ENCODE measurements around the gene NID2. TPM values are rescaled to one million over a fixed set of nuclear protein-coding genes. Genes with fewer than 3 reads are reported as not detected.

The NID2 gene
- total RNA-seq, 1 experiment from 2014 or later, result 6.6 TPM

- H2BK20ac ChIP-seq (ENCODE audit: low read depth, low read length, poor library complexity, severe bottlenecking), result no peak overlapping the region
- H4K20me1 ChIP-seq (ENCODE audit: control insufficient read depth, insufficient read depth, insufficient read length), result no peaks in the 10 kb centered on the region
- H3K56ac ChIP-seq (ENCODE audit: insufficient read length, low read depth, low read length), result no peak overlapping the region
- no peak for DNase-seq
- no peak overlapping the region for H2BK120ac ChIP-seq (ENCODE audit: low read depth, low read length, poor library complexity, severe bottlenecking)
- H3K23me2 ChIP-seq (ENCODE audit: insufficient read length, low read depth, low read length, poor library complexity, severe bottlenecking), result no peaks in the 10 kb centered on the region
- H3K18ac ChIP-seq (ENCODE audit: insufficient read length, low read depth, low read length), result no peak overlapping the region
- no peak overlapping the region for H3K4ac ChIP-seq (ENCODE audit: low read depth, low read length)
- Mint-ChIP-seq H3K36me3 (ENCODE audit: insufficient read depth in 1 of 3, low read depth in 3 of 3) (no peaks in the 10 kb centered on the region), H3K27ac (no peak overlapping the region), H3K4me3 (no peak overlapping the region), H3K27me3 (ENCODE audit: low read depth) (no peaks in the 10 kb centered on the region; the same call in 1 of the 2 replicates), H3K9me3 (no peaks in the 10 kb centered on the region), H3K4me1 (no peaks in the 10 kb centered on the region; a peak in 1 of 4 replicates)
- no peak overlapping the region for H3T11ph ChIP-seq (ENCODE audit: low read length)
- no peak overlapping the region for H2AFZ ChIP-seq (ENCODE audit: low read length)
- H3K9ac ChIP-seq (ENCODE audit: extremely low read depth, insufficient read length, low read length), result no peak overlapping the region
- no peak overlapping the region for H2BK12ac ChIP-seq (ENCODE audit: insufficient read length, low read depth, low read length)
- H4K5ac ChIP-seq (ENCODE audit: insufficient read length, low read depth, low read length), result no peak overlapping the region
- no peaks in the 10 kb centered on the region for H3K79me2 ChIP-seq (ENCODE audit: insufficient read depth, low read length)
- H2BK15ac ChIP-seq (ENCODE audit: low read depth, low read length), result no peak overlapping the region
- no peaks in the 10 kb centered on the region for H3K79me1 ChIP-seq (ENCODE audit: insufficient read depth, low read depth, low read length, poor library complexity, severe bottlenecking)
- no peak overlapping the region for H2BK5ac ChIP-seq (ENCODE audit: insufficient read length, low read length)
- TF ChIP-seq CTCF (conservative IDR thresholded peaks at IDR 0.05), result no peak
- no peak overlapping the region for H3K14ac ChIP-seq (ENCODE audit: insufficient read depth, low read length)
- H3K4me1 ChIP-seq (ENCODE audit: insufficient read depth, low read length), result no peaks in the 10 kb centered on the region
- no peaks in the 10 kb centered on the region for H3K27me3 ChIP-seq (ENCODE audit: insufficient read depth, low read length)
- H4K8ac ChIP-seq (replicated peaks; ENCODE audit: insufficient read length, low read depth, low read length), result no peak overlapping the region
- H3K9me3 ChIP-seq (ENCODE audit: control insufficient read depth, low read depth, low read length), result no peaks in the 10 kb centered on the region
- no peak overlapping the region for H3K23ac ChIP-seq (ENCODE audit: insufficient read length, low read depth, low read length)
- H3K4me2 ChIP-seq (ENCODE audit: insufficient read depth, insufficient read length, low read length), result no peak overlapping the region
- no peak overlapping the region for H4K91ac ChIP-seq (ENCODE audit: insufficient read length, low read depth, low read length)
- H2AK5ac ChIP-seq (ENCODE audit: insufficient read length, low read length), result no peak overlapping the region
- no peak overlapping the region for H3K27ac ChIP-seq (ENCODE audit: insufficient read length, low read depth, low read length)
These were observed 46.4 kb upstream of the NID2 start for GRCh38 chr14:52115286-52115685.

Data from H9 (cell line).